ENCODE data around the gene DNAH17.

- TF ChIP-seq POLR2A (IDR thresholded peaks at IDR 0.05; ENCODE audit: borderline replicate concordance, extremely low read depth, insufficient read depth, insufficient read length) (no peak), SIN3A (IDR thresholded peaks at IDR 0.05; ENCODE audit: low read depth) (no peak), POLR2AphosphoS5 (IDR thresholded peaks at IDR 0.05; ENCODE audit: low read depth, low read length) (no peak), EZH2 (IDR thresholded peaks at IDR 0.05) (no peak), RAD21 (IDR thresholded peaks at IDR 0.05; ENCODE audit: low read depth) (no peak), ZNF274 (IDR thresholded peaks at IDR 0.05; ENCODE audit: low read depth, low read length) (no peak), SRF (IDR thresholded peaks at IDR 0.05; ENCODE audit: low read depth) (no peak), EZH2phosphoT487 (IDR thresholded peaks at IDR 0.05; ENCODE audit: borderline replicate concordance) (no peak)
- TF ChIP-seq, protein P1, sequence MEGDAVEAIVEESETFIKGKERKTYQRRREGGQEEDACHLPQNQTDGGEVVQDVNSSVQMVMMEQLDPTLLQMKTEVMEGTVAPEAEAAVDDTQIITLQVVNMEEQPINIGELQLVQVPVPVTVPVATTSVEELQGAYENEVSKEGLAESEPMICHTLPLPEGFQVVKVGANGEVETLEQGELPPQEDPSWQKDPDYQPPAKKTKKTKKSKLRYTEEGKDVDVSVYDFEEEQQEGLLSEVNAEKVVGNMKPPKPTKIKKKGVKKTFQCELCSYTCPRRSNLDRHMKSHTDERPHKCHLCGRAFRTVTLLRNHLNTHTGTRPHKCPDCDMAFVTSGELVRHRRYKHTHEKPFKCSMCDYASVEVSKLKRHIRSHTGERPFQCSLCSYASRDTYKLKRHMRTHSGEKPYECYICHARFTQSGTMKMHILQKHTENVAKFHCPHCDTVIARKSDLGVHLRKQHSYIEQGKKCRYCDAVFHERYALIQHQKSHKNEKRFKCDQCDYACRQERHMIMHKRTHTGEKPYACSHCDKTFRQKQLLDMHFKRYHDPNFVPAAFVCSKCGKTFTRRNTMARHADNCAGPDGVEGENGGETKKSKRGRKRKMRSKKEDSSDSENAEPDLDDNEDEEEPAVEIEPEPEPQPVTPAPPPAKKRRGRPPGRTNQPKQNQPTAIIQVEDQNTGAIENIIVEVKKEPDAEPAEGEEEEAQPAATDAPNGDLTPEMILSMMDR (IDR thresholded peaks at IDR 0.05 in 2 of 3, conservative IDR thresholded peaks at IDR 0.05 in 1 of 3; ENCODE audit: borderline replicate concordance in 1 of 3, insufficient read depth in 1 of 3, low read depth in 2 of 3, low read length in 2 of 3) = no peak
Measured at GRCh38 chr17:78415821-78416711, 161.1 kb downstream of the DNAH17 start.

Data from HCT116 (cell line).